NCI-H510A (cell line): ENCODE measurements around the gene DNAH1.

Experiments
- DNase-seq: peaks from one replicate; lab custom pipeline; 2025; lab: John Stamatoyannopoulos, UW

The DNAH1 gene

DNA sequence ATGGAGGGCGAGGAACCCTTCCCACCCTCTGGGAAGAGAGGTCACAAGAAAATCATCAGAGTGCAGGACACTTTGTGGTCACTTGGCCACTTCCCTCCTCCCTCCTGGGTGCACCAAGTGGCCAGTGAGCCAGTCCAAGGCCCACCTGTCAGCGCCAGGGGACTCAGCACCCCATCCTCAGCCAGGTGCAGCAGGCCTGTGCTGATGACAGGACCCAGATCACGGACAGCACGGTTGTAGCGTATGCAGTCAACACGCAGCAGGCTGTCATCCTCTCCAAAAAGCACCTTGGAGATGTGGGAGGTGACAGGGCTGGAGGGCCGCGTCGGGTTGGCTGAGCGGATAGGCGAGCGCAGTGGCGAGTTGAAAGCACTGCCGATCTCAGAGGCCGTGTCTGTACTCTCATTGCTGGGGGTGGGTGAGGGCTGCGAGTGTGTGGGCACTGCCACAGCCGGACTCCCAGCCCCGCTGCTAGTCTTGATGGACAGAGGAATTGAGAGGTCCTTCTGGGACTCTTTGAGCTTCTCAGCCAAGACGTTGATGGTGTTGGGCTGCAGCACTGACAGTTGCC is 87.2 kb downstream of the DNAH1 start:
- no peak for DNase-seq

DNA sequence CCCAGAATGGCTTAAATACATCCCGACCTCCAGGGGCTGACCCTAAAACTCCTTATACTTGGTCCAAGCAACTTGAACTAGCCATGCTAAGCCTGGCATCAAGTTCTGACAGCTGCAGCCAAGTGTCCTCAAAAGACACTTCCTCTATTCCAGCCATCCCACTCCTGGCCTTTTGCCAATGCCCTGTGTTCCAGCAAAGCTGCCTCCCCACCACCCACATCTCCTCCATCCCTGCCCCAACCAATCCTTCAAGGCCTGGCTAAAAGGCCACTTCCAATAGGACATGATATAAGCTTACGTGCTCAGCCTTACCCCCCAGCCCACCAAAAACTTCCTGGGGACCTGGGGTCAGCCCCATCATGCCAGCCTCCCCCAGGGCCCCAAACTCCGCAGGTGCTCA is 87.8 kb downstream of the DNAH1 start:
- no peak for DNase-seq

DNA sequence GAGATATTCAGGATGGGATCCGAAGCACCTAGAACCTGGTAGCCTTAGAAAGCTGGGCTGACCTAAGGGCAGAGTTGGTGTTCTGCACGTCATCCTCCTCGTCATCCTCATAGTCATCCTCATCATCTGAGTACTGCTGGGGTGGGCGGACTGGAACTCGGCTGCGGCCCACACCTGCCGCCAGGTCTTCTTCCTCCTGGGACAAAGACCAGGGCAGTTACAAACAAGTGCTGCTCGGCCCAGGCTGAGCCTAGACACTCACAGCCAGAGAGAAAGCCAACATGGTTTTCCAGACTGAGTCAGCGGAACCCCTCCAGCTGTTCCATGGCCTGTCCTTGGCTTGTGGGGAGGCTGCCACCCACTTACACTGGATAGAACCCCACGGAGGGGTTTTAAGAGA is 88.3 kb downstream of the DNAH1 start:
- DNase-seq: no peak

DNA sequence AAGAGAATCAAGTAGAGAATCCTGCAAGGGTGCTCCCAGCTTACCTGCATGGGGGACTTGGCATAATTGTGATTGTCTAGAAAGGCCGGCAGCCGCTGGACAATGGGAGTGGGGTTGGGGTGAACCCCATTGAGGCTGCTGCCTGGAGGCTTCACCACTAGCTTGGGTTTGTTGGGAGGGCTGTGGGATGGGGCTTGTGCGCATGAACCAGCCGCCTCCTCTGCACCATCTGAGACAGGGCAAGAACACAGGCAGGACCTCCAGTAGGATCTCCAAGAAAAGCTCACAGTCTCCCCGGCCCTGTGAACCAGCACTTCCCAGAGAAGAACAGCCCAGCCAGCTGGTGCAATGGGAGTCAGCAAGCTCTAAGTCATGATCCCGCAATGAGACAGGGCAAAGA is 88.9 kb downstream of the DNAH1 start:
- no peak for DNase-seq

DNA sequence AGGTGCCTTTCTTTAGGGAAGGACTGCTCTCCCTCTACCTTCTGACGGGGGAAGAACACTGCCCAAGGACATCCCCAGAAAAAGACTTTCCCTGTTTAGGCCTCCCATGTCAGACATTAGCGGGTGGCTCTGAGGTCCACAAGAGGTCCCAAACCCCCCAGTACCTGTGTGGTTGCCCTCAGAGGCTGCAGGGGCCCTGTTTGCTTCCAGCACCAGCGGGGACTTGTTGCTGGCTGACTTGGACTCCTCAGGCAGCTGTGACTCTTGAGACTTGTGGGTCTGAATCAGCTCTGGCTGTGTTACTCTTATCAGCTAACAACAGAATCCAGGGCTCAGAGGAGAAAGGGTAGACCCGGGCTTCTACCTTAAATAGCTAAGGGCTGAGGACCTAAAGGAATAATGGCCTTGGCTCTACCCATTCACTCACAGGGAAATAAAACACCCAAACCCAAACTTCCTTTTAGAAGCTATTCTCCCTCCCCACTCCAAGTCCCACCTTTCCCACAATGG is 89.5 kb downstream of the DNAH1 start:
- no peak for DNase-seq

DNA sequence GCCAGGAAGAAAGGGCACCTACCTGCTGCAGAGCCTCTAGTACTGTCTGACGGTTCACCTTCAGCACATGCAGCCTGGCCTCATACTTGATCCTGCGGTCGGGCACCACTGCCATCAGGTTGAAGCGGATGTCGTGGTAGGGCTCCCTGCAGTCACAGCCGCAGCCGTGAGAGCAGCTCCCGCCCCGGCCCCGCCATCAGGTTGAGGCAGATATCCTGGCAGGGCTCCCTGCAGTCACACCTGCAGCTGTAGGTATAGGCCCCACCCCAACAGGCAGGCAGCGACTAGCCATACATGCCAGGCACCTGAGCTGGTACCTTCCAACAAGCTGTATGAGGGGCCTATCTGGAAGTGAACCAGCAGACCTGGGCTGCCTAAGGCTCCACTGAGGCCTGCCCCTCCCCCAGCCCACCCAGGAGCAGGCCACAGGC is 90.1 kb downstream of the DNAH1 start:
- no peak for DNase-seq

DNA sequence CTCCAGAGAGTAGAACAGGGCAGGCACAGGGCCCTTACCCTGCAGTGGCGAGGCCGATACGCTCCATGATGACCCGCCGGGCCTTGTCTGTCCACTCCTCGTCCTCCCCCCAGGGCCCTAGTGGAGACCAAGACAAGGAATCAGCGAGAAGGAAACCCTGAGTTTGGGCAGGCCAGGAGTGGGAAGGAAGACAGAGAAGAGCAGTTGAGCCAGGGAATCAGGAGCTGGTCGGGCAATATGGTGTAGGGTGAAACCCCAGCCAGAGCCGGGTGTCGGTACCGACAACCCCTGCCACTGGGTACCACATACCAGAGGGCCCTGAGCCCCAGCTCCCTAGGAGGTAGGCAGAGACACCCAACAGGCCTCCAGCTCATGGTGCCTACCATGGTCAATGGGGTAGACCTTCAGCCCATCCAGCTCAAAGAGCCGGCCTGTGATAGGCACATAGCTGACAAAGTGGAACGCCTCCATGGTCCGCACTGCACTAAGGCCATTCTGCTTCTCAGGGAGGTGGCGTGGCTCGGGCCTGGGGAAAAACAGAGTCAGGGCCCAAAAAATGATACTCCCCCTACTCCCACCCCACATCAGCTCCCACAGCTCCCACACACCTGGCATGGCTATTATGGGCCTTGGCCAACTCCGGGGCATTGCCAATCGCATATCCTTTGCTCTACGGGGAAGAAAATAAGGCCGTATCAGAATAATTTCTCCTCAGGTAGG is 90.8 kb downstream of the DNAH1 start:
- DNase-seq: no peak

DNA sequence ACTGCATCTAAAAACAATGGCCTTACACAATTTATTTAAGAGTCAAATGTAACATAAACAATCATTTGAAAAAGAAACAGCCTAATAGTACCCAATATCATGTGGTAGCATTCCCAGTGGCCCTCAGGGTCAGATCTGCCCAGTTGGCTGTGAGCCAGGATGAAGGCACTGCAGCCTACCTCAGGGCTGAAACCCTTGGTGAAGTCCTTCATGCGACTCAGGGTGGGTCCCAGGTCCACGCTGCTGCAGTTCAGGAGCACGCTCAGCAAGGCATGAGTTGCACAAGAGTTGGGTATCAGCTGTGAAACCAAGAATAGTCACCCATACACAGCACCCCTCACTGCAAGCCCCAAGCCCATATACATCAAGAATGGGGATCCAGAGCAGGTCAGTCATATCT is 91.7 kb downstream of the DNAH1 start:
- DNase-seq: no peak

DNA sequence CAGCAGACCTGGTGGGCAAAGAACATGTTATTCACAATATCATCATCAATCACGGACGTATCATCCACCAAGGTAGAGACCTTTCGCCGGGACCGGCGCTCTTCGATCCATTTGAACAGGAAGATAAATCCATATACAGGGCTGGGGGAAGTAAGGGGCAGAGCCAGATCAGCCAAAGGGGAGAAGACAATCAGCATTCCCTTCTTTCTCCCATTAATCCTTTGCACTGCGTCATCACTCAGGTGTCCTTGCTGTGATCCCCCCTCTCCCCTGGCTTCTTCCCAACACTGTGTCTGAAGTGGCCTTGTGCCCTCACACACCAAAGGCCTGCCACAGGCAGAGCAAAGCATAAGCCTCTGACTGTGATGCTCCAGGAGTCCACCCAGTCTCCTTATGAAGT is 92.3 kb downstream of the DNAH1 start:
- no peak for DNase-seq

DNA sequence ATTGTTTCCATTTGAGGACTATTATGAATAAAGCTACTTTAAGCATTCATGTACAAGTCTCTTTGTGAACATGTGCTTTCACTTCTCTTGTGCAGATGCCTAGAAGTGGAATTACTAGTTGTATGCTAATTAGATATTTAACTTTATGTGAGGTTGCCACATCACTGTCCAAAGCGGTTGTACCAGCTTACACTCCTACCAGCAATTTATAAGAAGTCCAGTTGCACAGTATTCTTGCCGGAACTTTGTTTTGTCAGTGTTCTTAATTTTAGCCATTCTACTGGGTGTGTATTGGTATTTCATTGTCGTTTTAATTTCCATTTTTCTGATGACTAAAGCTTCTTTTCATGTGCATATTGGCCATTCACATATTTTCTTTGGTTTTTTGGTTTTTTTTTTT is 99.7 kb downstream of the DNAH1 start:
- DNase-seq: no peak

DNA sequence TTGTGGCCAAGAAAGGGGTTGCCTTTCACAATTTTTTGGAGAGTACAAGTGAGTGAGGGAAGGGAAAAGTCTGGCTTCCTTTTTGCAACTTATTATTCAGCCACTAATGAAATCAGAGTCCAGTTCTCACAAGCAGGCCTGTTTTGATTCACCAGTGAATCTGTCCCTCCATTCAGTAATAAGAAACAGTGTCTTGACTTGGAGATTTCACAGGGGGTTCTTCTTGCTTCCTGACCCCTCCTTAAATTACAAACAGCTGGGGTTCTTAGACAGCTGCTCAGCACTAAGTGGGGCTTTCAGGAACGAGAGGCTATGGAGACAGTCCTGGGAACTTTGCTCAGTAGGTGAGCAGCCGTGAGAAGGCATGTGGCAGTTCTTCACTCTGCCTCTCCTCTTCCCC is 104.3 kb downstream of the DNAH1 start:
- no peak for DNase-seq

DNA sequence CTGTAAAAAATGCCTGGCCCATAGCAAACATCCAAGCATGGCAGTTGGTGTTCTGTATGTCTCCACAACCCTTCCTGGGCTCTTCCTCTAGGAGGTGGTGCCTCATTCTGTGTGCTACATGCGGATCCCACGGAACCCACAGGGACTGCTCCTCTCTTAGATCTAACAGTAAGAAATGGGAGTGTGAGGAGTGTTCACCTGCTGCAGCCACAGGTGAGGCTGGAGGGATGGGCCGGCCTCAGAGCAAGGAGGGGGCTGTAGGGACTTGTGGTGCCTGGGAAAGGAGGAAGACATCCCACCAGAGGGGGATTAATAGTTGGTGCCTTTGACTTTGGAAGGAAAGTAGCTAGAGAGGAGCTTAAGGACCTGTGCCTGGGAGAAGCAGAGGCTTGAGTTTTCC is 106.5 kb downstream of the DNAH1 start:
- DNase-seq: no peak

DNA sequence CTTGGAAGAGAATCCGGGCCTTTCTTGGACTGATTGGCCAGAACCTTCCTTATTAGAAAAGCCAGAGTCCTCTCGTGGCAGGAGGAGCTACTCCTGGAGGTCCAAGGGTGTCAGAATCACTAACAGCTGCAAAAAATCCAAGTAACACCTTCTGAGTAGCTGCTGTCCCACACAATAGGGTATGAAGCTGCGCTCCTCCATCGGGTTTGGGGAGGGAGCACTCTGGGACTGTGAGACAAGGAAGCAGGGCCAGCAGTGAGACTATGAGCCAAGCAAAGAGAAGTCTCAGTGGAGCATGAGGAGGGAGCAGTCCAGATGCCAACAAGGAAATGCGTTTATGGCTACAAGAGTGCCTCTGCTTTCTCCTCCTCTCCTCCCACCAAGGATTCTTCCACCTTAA is 107.1 kb downstream of the DNAH1 start:
- no peak for DNase-seq

DNA sequence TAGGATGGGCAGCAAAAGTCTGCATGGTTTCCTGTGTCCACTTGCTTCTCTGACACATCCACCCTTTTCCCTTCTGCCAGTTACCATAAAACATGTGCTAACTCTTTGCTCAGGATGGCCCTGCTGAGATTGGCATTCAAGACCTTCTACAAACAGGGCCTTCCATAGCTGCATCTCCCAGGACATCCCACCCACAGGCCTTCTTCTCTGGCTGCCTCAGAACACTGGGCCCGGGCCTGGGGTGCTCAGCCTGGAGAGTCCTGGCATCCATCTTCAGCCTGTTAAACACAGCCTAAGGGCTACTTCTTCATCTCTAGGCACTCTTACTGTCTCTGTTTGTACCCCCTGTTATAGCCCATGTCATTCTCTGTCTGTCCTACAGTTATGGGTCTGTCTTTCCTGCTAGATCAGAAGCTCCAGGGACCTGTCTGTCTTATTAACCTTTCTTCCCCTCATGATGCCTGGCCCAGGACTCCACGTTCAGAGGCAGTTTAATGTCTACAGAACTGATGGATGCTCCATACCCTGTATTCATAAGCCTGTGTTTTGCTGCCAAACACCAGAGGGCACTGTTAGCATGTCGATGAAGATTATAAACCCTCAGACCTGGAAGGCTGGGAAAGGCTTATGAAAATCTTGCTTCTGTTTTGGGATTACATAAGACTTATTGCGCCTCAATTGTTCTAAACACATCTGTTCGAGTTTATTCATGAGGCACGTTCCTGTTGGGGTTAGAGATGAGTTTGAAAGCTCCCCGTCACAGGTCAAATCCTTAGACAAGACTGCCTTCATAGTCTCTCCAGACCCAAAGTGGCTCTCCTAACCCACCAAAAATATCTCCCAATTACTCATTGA is 112.3 kb downstream of the DNAH1 start:
- DNase-seq: no peak

DNA sequence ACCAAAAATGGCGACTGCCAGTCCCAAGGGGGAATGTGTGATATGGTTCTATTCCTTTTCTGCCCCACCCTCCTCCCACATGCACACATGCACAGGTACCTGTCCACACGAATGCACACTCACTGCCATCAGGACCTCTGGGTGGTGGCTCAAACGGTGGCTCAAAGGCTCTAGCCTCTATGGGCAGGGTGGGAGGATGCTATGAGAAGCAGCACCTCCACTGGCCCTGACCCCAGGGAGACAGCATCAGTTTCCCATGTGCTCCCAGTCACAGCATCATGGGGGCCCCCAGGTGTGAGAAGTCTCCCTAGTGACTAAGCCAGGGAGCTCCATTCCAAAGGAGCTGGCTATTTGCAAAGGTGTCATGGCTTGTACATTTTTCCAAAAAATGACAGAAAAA is 112.9 kb downstream of the DNAH1 start:
- DNase-seq: no peak

DNA sequence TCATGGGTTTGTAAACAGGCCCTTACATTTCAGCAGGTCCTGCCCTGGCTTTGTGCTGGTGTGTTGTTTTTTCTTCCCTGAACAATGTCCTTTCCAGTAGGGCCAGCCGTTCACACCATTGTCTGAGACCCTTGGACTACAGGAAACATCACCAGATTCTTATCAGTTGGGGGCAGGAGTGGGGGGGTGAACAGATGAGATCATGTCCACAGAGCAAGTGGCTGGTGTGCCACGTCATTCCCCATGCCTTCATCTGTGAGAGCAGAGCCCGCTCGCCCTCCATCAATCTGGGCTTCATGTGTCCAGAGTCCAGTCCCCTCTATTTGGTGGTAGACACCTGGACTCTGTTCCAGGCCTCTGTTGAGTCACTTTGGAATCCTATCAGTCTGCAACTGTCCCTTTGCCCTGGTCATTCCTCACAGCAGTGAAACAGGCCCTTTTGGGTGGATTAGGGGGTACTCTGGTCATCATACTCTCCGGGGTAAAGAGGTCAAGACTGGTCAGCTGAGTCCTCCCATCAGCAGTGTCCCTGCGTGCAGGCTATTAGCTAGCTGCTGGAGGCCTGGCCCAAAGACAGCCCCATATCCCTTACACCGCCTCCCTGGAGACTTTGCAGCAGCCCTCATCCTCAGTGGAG is 113.8 kb downstream of the DNAH1 start:
- DNase-seq: no peak

DNA sequence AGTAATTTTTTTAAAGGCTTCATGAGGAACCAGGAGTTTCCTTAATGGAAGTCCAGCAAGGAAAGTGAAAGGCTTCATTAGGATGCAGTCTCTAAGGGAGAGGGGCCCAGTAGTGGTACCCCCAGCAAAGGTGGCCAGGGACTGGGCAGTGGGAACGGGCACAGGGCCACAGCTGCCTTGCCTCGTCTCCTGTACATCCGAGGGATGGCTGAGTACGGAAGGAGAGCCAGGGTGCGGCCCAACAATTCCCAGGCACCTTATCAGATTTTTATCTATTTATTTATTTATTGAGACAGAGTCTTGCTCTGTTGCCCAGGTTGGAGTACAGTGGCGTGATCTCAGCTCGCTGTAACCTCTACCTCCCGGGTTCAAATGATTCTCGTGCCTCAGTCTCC is 114.3 kb downstream of the DNAH1 start:
- no peak for DNase-seq

DNA sequence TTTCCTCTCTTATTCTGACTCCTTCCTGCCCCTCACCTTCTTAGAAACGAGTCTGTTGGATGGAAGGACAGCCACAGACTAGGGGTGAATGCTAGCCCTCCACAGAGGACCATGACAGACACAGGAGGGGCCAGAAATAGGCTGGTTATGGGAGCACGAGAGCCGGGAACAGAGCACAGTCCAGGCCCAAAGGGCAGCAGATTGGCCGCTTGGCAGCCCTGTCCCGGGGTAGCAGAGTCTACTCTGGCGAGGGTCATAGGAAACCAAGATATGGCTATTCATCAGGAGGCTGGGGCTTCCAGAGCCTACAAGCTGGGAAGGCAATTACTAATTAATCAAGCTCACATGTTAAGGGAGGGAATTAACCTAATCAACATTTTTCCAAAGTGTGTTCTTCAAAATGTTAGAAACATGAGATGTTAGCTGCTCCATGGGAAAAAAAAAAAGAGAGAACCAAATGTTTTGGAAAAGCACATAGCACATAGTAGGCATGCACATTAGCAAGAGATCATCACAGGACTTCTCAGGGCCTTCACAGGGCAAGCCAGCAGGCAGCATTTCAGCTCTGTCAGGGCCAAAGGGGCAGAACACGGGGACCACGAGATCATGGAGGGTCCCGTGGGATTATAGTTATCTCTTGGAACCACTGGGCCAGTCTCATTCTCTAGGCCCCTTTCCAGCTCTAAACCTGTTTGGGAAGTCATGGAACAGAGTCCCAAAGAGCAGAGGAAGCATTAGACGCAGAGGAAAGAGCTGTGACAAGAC is 115.5 kb downstream of the DNAH1 start:
- no peak for DNase-seq

DNA sequence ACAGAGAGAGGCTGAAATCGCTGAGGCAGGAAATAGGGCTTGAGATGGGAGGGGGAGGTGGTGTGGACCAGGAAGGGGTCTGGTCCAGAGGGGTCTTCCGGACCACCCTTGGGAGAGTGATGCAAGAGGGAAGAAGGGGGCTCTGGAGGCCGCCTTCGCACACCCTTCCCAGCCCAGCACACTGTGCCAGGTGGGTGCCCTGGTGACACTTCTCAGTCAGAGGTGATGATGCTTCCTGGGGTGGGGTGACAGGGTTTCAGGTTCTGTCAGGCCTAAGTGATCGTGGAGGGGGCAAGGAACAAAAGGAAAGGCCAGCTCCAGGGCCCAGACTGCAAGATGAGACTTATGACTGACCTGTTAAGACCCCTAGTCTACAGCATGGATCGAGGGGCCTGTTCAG is 116.1 kb downstream of the DNAH1 start:
- no peak for DNase-seq

DNA sequence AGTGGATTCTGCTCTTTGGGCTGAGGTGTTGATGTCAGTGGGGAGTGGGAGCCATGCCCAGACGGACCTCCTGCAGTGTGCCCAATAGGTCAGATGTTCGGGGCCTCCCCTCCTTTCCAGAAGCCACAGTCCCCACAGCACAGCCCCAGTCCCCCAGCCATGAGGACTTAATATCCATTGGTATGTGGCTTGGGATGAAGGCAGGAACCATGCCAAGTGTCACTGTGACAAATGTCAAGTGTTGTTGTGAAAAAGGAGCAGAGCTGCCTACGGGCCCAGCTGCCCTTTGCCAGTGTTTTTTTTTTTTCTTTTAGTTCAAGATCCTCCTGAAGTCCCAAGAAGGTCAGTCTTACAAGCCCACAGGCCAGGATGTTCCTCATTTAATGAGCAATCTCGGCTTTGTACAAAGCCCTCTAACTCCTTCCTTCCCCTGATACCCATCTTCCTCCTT is 116.6 kb downstream of the DNAH1 start:
- no peak for DNase-seq

DNA sequence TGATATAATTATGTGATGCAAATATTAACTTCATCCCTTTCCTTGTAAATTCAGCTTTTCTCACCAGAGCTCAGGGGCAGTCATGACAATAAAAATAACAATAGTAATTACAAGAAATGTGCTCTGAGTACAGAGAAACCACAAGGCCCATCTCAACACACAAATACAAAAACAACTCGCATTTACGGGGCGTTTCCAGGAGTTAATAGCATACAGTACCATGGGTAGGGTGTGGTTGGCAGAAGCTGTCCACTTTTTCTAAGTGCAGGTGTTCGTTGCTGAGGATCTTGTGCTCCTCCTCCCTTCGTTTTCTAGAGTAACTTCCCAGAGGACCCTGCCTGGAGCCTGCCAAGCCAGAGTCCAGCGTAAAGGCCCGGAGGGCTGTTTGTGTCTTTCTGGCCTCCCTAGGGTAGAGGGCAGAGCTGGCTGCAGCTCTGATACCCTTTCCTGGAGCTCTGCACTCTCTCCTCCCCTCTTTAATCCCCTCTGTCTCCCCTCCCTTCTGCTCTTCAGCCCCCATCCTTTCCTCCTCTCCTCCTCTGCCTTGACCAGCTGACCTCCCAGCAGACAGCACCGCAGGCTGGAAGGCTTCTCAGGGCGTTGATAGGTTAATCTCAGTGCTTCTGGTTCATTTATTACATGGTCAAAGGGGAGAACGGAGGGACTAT is 117.3 kb downstream of the DNAH1 start:
- no peak for DNase-seq
